K562 (cell line): ENCODE results near the gene DCP1B. TPM values are rescaled to one million over a fixed set of nuclear protein-coding genes. Genes with fewer than 3 reads are reported as not detected.

Source experiments
- ATAC-seq: fragments of 200-7000 bp; cut with Tn5 transposase; 3 replicates; pipeline ENCODE4 v1.9.1; 2020; ENCODE audit warnings: moderate library complexity
- BruUV-seq: library from RNA; stranded (reverse); fragments of 400-500 nt; replicated peaks from 2 replicates; lab custom pipeline; 2021; lab: Mats Ljungman, UMichigan
- CTCF ChIA-PET: fragments of 300-600 bp; formaldehyde crosslinking; extraction: SDS; loops from one replicate; lab custom pipeline; 2021; ENCODE audit warnings: low intra/inter-chr PET ratio; lab: Yijun Ruan, JAX
- POLR2A ChIA-PET: fragments of 300-600, 350-650 bp; sonication (Branson Sonifier 250); formaldehyde crosslinking; extraction: SDS; loops from one replicate; lab custom pipeline; 2021; ENCODE audit warnings: antibody characterized with exemption, inconsistent platforms; lab: Yijun Ruan, JAX
- DNase-seq, 4 experiments: peaks; one replicate each; pipeline versions ENCODE4 v3.0.0 to v3.0.0-alpha.2; 2011 to 2018; ENCODE audit warnings: low spot score in 3 of 4, mixed read lengths in 3 of 4; ENCODE audit errors: extremely low read depth in 1 of 4
- FAIRE-seq: peaks from 2 replicates; lab custom pipeline; 2011; peaks lifted over from hg19 to GRCh38; lab: Jason Lieb, UNC
- H2AFZ ChIP-seq: 2 replicates; pipeline ENCODE4 v1.6.0; 2011; ENCODE audit warnings: low read depth, low read length, control low read depth, inconsistent platforms
- H3K27ac ChIP-seq: fragments of 200-600 bp; 3 replicates; pipeline ENCODE4 v1.8.0; 2011; ENCODE audit warnings: low read depth, mild to moderate bottlenecking, control low read depth, inconsistent platforms, low read length, moderate library complexity, mixed read lengths; ENCODE audit errors: extremely low read depth
- H3K27me3 ChIP-seq, 2 experiments: fragments of 300-600 bp in 1 of 2; 2 replicates in 1 of 2; 3 replicates in 1 of 2; pipeline versions ENCODE4 v1.6.0 to v1.8.0; 2011; ENCODE audit warnings: inconsistent platforms in 2 of 2, low read length in 2 of 2, mild to moderate bottlenecking in 1 of 2, mixed read lengths in 1 of 2, moderate library complexity in 1 of 2; ENCODE audit not compliant: control insufficient read depth in 2 of 2, insufficient read depth in 2 of 2
- H3K36me3 ChIP-seq: fragments of 300-600 bp; 3 replicates; pipeline ENCODE4 v1.8.0; 2011; ENCODE audit warnings: mild to moderate bottlenecking, low read length, inconsistent platforms; ENCODE audit not compliant: control insufficient read depth, insufficient read depth
- H3K4me1 ChIP-seq, 2 experiments: fragments of 200-600 bp in 1 of 2; replicated peaks in 1 of 2; 2 replicates in 1 of 2; 3 replicates in 1 of 2; pipeline versions ENCODE4 v1.5.1 to v1.8.0; 2011; ENCODE audit warnings: inconsistent platforms in 2 of 2, low read length in 2 of 2, mild to moderate bottlenecking in 1 of 2, mixed read lengths in 1 of 2, moderate library complexity in 1 of 2; ENCODE audit not compliant: control insufficient read depth in 2 of 2, insufficient read depth in 2 of 2
- H3K4me2 ChIP-seq: 2 replicates; pipeline ENCODE4 v1.6.1; 2011; ENCODE audit warnings: low read length, control low read depth, inconsistent platforms, mixed read lengths; ENCODE audit not compliant: insufficient read depth
- H3K4me3 ChIP-seq: fragments of 200-600 bp; sonication (generic), shearing (Covaris generic); 2 replicates; pipeline ENCODE4 v1.5.1; 2016; ENCODE audit warnings: control low read depth, inconsistent platforms
- H3K79me2 ChIP-seq: fragments of 200-600 bp; 3 replicates; pipeline ENCODE4 v1.8.0; 2011; ENCODE audit warnings: low read length, inconsistent platforms; ENCODE audit not compliant: control insufficient read depth, insufficient read depth
- H3K9ac ChIP-seq, 2 experiments: 2 replicates each; pipeline versions ENCODE4 v1.6.0 to v1.6.1; 2011; ENCODE audit warnings: low read depth in 2 of 2, low read length in 2 of 2, control low read depth in 1 of 2, inconsistent platforms in 1 of 2, mild to moderate bottlenecking in 1 of 2, mixed read lengths in 1 of 2; ENCODE audit not compliant: insufficient read depth in 1 of 2
- H3K9me1 ChIP-seq: one replicate; pipeline ENCODE4 v1.6.0; 2011; ENCODE audit warnings: inconsistent platforms, mild to moderate bottlenecking, low read length, moderate library complexity; ENCODE audit not compliant: control insufficient read depth, insufficient read depth
- H3K9me3 ChIP-seq: replicated peaks from 2 replicates; pipeline ENCODE4 v1.5.1; 2011; ENCODE audit warnings: low read depth, low read length, inconsistent platforms; ENCODE audit not compliant: control insufficient read depth, insufficient read depth
- H4K20me1 ChIP-seq: replicated peaks from 2 replicates; pipeline ENCODE4 v1.6.1; 2011; ENCODE audit warnings: low read length, inconsistent platforms, mixed read lengths; ENCODE audit not compliant: control insufficient read depth, insufficient read depth
- PCBP2 ChIP-seq: fragments of 200-400 bp; formaldehyde crosslinking; IDR thresholded peaks from 2 replicates; pipeline ENCODE4 v1.6.1; 2018; ENCODE audit warnings: low read length, low read depth, mild to moderate bottlenecking, moderate library complexity; ENCODE audit not compliant: poor library complexity, severe bottlenecking
- ZNF263 ChIP-seq: sonication (generic); formaldehyde crosslinking; IDR thresholded peaks from 2 replicates; pipeline ENCODE4 v1.8.0; 2022; ENCODE audit warnings: mild to moderate bottlenecking, missing genetic modification reagents, borderline replicate concordance
- WGBS: fragments of 100-300 bp; shearing (Covaris generic); methylation state at CpG from one replicate; pipeline ENCODE4 v1.1.6; 2016; ENCODE audit warnings: low coverage, mixed read lengths; ENCODE audit not compliant: insufficient coverage; ENCODE audit errors: missing lambda C conversion rate; 5-methylcytosine and 5-hydroxymethylcytosine counted together
- in situ Hi-C: fragments of 300-500 bp; cut with MboI; formaldehyde crosslinking; loops from 4 replicates; pipeline ENCODE4 v1.15.0; 2018; ENCODE audit warnings: inconsistent platforms, mixed read lengths
- intact Hi-C: fragments of 100-400 bp; cut with micrococcal nuclease; formaldehyde crosslinking; loops from 2 replicates; pipeline ENCODE4 v1.14.2; 2022
- polyA plus RNA-seq, 8 experiments: library from polyadenylated mRNA; depleted of rRNA in 4 of 8; stranded (reverse) in 5 of 8; unstranded in 3 of 8; fragments of >200 nt; fragmentation: Nextera tagmentation in 2 of 8; fragmentation: Illumina TruSeq in 1 of 8; extraction: Ambion mirVana in 2 of 8; extraction: Trizol in 1 of 8; gene quantifications; 2 replicates each; pipeline versions ENCODE4 v1.2.1 to v1.2.3, GENCODE V29; 2011 to 2014; ENCODE audit warnings: inconsistent platforms in 1 of 8, missing spikeins in 1 of 8
- total RNA-seq, 7 experiments: library from RNA; depleted of rRNA in 6 of 7; stranded (reverse); fragments of >200 nt in 6 of 7; fragmentation: Illumina TruSeq in 2 of 7; extraction: Trizol in 2 of 7; gene quantifications; 2 replicates each; pipeline versions ENCODE4 v1.2.1 to v1.2.3, GENCODE V29; 2011 to 2021; ENCODE audit warnings: low replicate concordance in 1 of 7
- TF ChIP-seq, protein P1 (sequence below): fragments of 450-650 bp; IDR thresholded peaks from 2 replicates; pipeline ENCODE4 v1.7.0; 2016; ENCODE audit warnings: borderline replicate concordance

DCP1B gene
- total and polyA plus RNA-seq, 9 of the 15 experiments (the other 6 are each of a cell fraction or from before 2014, with no cell fraction given), result 0.83 to 7.3 (median 3.4) TPM

DNA sequence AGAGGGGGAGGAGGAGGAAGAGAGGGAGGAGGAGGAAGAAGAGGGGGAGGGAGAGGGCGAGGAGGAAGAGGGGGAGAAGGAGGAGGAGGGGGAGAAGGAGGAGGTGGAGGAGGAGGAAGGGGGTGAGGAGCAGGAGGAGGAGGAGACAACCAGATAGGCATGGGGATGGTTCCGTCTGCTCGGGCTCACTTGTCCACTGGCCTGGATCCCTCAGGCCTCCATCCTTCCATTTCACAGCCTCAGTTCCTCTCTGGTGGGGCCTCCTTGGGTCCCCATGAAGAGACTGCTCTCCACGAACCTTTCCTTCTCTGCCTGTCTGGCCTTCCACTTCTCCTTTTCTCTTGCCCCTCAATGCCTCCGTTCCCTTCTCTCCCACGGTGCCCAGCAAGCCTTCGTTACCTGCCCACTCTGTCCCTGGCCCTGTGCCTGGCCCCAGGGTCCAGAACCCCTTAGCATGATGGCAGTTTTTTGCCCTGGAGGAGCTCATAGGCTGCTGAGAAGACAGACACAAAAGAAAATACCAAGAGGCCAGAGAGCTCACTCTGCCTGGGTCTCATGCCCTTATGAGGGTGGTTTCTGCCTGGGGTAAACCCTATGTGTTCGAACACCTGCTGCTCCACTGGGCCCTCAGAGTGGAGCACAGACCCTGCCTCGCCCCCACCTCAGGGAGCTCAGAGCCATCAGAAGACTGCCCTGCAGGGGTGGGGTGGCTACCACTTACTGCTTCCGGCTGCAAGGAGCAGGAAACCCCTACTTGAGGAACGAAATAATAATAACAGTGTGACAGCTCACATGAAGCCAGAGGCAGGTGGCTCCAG lies 74.1 kb downstream of the DCP1B start:
- CTCF ChIA-PET, result no interaction called here

More for the DNA sequence above, 74.1 kb downstream of the DCP1B start:
- Histone ChIP-seq H3K9me1 (no peaks in the 10 kb centered on the region), H4K20me1 (no peaks in the 10 kb centered on the region; the same call in 1 of the 2 replicates), H3K79me2 (no peaks in the 10 kb centered on the region), H3K36me3 (no peaks in the 10 kb centered on the region), H3K4me1 (peaks cover 0 to 18% of the 10 kb centered on the region in 2 experiments; a peak in 1 of 5 replicates), H3K9ac (no peak overlapping the region), H3K9me3 (no peaks in the 10 kb centered on the region), H2AFZ (no peak overlapping the region), H3K4me3 (no peak overlapping the region), H3K27ac (no peak overlapping the region), H3K4me2 (no peak overlapping the region), H3K27me3 (peaks cover 0 to 55% of the 10 kb centered on the region in 2 experiments; a peak in 2 of 5 replicates)
- TF ChIP-seq, protein P1, sequence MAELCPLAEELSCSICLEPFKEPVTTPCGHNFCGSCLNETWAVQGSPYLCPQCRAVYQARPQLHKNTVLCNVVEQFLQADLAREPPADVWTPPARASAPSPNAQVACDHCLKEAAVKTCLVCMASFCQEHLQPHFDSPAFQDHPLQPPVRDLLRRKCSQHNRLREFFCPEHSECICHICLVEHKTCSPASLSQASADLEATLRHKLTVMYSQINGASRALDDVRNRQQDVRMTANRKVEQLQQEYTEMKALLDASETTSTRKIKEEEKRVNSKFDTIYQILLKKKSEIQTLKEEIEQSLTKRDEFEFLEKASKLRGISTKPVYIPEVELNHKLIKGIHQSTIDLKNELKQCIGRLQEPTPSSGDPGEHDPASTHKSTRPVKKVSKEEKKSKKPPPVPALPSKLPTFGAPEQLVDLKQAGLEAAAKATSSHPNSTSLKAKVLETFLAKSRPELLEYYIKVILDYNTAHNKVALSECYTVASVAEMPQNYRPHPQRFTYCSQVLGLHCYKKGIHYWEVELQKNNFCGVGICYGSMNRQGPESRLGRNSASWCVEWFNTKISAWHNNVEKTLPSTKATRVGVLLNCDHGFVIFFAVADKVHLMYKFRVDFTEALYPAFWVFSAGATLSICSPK, result no peak
- TF ChIP-seq PCBP2, result peak; percentile 51
- peak; percentile 89 for TF ChIP-seq ZNF263
- no TSS peak for BruUV-seq
- FAIRE-seq (no peak), DNase-seq (no peak), ATAC-seq (no peak)
- WGBS, result 14% methylated on average over 10 of the region's 11 CpGs
- intact Hi-C loops, result no loop called here
- in situ Hi-C loops, result no loop called here
- POLR2A ChIA-PET, result no interaction called here
